Stimulated activated CD8-positive, alpha-beta memory T cell treated with anti-CD3 and anti-CD28 coated beads, Interleukin-2, amount 100 ng/mL, for 1 hour (primary cell): ENCODE data around the gene NKG7.
"Not testable (repeated sequence)": the region's sequence is repeated elsewhere in the genome, so short reads cannot be mapped to it uniquely, and the experiment has no call there.

Experiments used
- DNase-seq, 2 donors: peaks; one replicate each; pipeline ENCODE4 v3.0.0-alpha.2; 2020; ENCODE audit warnings: low read depth in 2 of 2

Gene NKG7

DNA sequence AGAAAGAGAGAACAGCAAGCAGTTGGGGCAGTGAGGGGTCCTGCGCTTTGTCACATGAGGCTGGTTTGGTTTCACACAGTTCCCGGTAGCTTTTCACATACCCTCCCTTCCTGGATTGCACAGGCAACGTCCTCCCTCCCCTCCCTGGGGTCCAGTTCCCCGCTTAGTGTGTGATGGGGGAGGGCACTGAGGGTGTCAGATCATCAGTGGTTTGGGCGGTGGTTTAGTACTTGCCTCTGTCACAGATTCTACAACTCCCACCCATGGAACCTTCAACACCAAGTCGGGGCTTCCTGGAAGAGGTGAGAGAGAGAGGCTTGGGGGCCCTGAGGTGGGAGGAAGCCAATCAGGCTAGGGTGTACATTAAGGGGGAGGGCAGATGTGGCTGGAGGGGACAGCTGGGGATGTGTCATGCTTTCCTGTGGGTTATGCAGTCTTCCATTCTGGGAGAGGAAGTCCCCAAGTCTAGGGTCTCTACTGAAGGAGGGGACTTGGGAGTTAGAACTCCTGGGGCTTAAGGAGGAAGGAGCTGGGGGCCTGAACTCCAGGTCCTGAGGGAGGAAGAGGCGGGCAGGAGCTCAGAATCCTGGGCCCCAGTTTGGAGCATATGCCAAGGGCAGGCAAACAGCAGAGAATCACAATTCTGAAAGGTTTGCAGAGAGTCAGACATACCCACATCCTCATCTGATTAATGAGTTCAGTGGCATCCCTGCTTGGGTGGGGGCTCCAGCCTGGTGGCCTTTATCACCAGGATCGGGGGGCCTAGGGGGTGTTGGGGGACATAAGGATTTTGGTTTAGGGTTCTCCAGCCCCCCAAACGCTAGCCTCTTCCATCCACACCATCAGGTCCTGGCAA lies at the start of gene NKG7:
Gene NKG7, minus strand, starts transcription at position 6 of the 856 bp plus-strand sequence. CDS start 119 bp downstream, outside the sequence.
- DNase-seq: peak; percentile 66

GRCh38 chr19:51422053-51422448 lies 49.6 kb upstream of the NKG7 start:
- peak; percentile 68 to 72 for DNase-seq

DNA sequence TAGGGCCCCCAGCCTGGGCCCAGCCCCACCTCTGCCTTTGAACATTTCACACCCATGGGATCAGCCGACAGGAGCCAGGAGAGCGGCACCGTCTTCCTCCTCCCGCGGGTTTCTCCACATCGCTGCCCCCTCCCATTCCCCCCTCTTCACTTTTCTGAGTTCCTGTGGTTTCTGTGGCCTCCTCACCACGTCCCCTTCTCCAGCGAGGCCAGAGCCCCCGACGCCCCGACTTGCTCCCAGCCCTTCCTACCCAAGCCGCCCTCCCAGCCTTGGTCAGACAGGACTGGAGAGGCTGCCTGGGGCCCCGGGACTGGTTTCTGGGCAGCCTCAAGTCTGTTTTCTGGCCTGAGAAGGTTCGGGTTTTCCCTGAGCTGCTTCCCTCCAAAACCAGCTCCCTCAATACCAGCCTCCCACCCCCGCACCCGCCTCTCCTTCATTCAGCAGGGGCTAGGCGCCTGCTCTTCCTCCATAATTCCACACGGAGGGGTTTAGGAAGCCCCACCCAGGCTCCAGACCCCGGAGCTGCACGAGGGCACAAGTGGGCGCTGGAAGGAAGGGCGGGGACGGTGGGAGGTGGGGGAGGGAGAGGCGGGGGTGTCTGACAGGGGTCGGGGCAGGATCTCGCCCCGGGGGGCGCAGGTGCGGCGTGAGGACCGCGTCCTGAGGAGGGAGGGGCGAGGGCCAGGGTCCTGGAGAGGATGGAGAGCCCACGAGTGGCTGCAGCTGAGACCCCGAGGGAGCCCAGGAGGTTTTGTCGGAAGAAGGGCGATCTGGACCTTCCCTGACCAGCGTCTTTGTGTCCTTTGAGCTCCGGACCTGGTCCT lies 49.0 kb upstream of the NKG7 start:
- no peak for DNase-seq

GRCh38 chr19:51420511-51420910 lies 48.1 kb upstream of the NKG7 start:
- DNase-seq: not testable (repeated sequence)

DNA sequence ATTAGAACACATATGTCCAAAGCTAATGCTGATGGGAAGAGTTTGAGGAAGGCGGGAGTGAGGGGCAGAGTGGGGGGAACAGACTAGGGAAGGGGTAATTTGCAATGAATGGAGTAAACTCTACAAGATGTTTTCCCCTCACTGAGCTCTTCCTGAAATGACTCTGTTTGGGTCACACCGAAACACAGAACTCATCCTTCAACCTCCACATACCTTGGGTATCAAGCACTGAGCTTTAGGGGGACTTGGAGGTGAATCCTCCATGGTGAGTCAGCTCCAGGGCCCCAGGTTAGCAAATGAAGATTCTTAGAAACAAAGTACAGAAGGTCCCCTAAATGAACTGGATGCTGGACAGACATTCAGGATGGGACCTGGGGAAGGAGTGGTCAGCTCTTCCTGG lies 46.3 kb upstream of the NKG7 start:
- no peak for DNase-seq

- no peak for DNase-seq
Observed at GRCh38 chr19:51417810-51418157, 45.3 kb upstream of the NKG7 start.

DNA sequence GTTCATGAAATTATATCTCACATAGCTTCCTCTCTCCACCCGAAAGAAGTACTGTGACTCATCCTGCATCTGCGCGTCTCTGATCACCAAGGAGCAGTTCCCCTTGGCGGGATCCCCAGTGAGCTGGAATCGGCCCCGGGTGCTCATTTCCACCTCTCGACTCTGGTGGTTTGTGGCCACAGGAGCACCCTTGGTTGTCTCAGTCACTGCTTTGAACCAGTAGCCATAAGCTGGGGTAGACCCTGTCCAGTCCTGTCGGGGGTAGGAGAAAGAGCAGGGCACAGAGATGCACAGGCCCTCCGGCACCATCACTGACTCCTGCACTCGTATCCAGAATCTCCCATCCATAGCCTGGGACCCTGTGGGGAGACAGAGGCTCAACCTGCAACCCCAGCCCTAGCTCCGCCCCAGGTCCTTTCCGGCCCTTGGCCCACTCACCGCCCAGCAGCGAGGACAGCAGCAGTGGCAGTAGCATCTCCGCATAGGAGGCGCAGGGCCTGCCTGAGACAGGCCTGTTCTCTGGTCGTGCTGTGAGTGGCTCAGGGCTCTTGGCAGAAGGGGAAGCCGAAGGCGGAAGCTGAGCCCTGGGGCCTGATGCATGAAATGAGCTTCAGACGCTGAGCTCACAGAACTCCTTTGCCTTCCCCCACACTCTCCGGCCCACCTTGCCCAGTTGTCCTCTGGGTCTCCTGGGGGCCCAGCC lies 44.8 kb upstream of the NKG7 start, which contains the start of gene SIGLEC10:
Gene SIGLEC10, minus strand, starts transcription at position 536 of the 703 bp plus-strand sequence. Its CDS starts 61 bp downstream, at position 475.
- no peak for DNase-seq

DNA sequence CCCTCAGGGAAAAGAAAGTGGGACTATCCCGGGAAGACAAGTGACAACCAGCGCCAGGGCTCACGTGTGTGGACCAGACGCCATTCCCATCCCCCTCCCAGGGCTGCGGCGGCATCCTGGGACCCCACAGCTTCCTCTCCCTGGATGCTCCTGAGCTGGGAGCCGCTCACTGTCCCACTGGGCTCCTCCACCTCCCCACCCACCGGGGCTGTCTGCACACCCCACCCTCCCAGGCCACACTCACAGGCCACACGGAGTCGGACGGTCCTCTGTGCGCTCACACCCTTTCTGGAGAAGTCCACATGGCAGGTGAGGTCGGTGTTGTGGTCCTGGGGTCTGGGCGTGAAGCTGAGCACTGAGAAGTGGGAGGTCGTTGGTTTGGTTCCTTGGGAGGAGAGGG lies 44.0 kb upstream of the NKG7 start:
- DNase-seq: not testable (repeated sequence)

DNA sequence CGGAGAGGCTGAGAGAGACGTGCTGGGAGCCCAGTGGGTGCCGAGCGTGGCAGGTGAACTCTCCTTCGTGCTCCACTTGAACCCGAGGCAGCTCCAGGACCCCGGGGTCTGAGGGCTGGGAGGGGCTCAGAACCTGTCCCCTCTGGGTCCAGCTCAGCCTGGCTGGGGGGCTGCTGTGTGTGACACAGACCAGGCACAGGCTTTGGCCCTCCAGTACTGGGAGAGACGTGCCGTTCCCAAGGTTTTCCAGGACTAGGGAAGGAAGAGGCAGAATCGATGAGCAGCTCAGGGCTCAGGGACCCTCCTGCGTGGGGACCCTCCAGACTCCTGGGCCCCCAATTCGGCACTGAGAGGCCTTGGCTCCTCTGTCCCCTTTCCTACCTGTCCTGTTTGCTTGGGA lies 42.7 kb upstream of the NKG7 start:
- no peak for DNase-seq

- no peak for DNase-seq
Observed at GRCh38 chr19:51410950-51411748, 38.7 kb upstream of the NKG7 start.

- no peak for DNase-seq
Observed at GRCh38 chr19:51407511-51408131, 35.2 kb upstream of the NKG7 start.

GRCh38 chr19:51402117-51402516 lies 29.7 kb upstream of the NKG7 start:
- no peak for DNase-seq

GRCh38 chr19:51399936-51400335 lies 27.5 kb upstream of the NKG7 start:
- not testable (repeated sequence) for DNase-seq

- DNase-seq: no peak
Observed at GRCh38 chr19:51399231-51399630, 26.8 kb upstream of the NKG7 start.

- DNase-seq: no peak
Observed at GRCh38 chr19:51398096-51398704, 25.7 kb upstream of the NKG7 start.

DNA sequence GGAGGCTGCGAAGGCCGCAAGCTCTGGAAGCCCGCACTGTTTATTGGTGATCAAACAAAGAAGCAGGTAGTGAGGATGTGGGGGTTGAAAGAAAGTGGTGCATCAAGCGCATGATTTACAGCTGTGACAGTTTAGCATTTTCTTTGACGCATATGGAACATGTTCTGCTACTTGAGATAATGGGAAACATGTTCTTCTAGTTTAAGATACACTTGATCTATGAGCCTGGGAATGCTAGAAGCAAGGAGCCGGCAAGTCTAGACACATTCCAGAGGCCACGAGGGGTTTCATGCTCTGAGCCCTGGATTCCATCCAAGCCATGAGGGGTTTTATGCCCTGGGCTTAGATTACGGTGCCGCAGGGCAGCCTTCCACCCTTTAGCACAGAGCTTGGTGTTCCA lies 25.0 kb upstream of the NKG7 start:
- not testable (repeated sequence) for DNase-seq

DNA sequence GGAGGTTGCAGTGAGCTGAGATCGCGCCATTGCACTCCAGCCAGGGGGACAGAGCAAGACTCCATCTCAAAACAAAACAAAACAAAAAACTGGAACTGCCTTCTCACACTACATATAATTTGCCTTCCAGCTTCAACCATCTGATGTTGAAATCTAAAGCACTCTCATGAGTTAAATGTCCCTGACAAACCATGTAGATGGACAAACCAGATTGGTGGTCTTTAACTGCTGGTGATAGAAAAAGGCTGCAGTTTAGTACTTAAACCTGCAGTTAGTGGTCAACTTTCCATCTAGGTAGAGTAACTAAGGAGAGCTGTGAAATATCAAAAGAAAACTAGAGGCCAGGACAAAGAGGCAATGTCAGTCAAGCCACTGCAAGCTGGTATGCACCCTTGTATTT lies 23.7 kb upstream of the NKG7 start:
- no peak for DNase-seq

- DNase-seq: peak; percentile 73 to 75
Observed at GRCh38 chr19:51394050-51394836, 21.8 kb upstream of the NKG7 start.

DNA sequence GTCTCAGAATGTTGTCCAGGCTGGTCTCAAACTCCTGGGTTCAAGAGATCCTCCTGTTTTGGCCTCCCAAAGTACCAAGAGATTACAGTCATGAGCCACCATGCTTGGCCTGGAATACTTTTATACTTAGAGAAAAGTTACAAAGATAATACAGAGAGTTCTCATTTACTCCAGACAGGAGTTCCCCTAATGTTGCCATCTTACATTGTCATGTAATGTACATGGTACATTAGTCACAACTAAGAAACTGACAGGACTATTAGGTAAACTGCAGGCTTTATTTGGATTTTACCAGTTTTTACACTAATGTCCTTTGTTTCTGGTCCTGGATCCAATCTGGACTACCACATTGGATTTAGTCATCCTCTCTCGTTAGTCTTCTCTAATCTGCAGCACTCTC lies 20.2 kb upstream of the NKG7 start:
- no peak for DNase-seq
